ENCODE results near the gene SLC35F1.

The SLC35F1 gene

DNA sequence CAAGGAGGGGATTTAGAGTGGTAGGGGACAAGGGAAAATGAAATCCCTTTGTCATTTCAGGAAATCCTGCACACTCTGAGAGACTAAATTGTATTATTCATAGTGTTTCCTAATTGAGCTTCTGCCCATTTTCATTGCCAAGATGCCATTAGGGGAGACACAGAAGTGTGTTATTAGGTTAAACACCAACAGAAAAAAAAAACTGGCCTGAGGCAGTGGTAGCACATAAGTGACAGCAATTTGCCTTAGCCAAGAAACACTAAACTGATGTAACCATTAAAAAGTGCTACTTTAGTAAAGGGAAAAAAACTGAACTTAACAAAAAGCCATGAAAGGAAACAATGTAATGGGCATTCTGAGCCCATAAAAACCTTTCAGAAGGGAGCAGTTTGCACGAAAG is 370.6 kb downstream of the SLC35F1 start:
- no peak for DNase-seq (ENCODE audit: low spot score)

DNA sequence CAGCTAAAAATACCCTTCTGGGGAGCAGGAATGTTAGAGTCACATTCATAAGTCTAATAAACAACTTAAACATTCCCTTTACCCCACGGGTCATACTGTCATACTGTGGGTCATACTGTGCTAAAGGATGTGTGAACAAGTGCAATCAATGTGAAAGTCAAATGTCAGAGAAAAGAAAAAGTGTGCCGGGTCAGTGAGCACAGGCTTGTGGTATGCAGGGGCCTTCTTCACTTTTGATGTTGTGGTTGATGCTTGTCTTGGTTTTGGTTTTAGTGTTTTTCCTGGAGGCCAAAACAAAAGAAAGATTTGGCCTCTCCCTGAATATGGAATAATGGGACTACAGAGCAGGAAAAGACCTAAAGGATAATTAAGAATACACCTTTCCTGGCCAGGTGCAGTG is 373.1 kb downstream of the SLC35F1 start:
- no peak for DNase-seq (ENCODE audit: low spot score)

- DNase-seq (ENCODE audit: low spot score) = no peak
These were observed 374.2 kb downstream of the SLC35F1 start for GRCh38 chr6:118281291-118281690.

GRCh38 chr6:118283766-118284165 is 376.7 kb downstream of the SLC35F1 start:
- no peak for DNase-seq (ENCODE audit: low spot score)

DNA sequence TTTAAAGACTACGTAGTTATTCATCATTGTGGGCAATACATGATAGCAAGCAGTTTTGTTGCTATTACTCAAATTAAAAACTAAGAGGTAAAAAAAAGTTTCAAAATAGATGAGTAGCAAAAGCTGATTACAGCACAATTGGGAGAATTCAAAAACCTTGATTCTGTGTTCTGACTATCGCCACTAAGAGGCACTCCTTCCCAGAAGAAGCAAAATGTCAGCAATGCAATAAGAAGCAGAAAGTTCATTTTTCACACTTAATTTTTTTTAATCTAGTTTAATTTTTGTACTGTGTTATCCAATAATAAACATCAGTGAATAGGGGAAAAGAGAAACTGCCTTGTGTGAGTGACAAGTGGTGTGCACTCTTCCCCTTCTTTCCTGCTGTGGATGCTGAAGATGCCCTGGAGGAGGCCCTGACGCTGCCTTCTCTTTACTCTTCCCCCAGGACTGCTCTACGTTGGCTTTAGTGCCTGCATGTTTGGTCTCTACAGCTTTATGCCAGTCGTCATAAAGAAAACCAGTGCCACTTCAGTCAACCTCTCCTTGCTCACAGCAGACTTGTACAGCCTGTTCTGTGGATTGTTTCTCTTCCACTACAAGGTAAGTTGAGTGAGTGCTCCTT is 377.8 kb downstream of the SLC35F1 start:
- no peak for DNase-seq (ENCODE audit: low spot score)

- no peak for DNase-seq (ENCODE audit: low spot score)
These were observed 378.7 kb downstream of the SLC35F1 start for GRCh38 chr6:118285791-118286190.

- no peak for DNase-seq (ENCODE audit: low spot score)
These were observed 381.5 kb downstream of the SLC35F1 start for GRCh38 chr6:118288355-118289124.

DNA sequence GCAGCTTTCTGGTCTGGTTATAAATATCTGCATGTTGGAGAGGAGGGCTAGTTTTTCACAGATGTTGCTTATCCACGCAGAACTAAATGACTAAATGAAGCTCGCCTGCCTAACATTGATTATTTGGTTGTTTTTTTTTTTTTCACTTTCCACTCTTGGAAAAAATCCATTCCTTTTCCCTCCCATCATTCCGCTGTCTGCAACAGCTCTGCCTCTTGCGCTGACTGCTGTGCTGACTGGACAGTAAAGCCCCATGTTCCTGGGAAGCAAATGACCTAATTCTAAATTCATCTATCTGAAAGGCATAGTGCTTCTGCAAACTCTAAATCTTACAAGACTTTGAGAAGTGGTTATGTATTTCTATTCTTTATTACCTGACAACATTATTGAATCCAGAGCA is 385.5 kb downstream of the SLC35F1 start:
- DNase-seq (ENCODE audit: low spot score) = no peak

DNA sequence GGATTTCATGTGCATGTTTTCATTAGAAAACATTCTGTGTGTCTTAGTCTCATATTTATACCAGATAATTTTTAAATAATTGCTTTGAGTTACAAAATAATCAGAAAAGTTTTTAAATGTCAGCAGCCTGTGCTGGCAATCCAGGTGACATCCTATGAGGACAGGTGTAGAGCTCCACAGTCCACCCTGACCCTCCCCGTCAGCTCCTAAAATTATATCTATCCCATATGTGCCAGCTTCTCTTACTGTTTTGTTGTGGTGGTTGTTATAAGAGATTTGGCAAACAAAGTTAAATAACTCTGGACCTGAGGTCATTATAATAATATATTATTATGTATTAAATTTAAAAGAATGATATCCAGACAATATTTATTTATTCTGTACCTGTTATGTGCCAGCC is 387.8 kb downstream of the SLC35F1 start:
- no peak for DNase-seq (ENCODE audit: low spot score)

DNA sequence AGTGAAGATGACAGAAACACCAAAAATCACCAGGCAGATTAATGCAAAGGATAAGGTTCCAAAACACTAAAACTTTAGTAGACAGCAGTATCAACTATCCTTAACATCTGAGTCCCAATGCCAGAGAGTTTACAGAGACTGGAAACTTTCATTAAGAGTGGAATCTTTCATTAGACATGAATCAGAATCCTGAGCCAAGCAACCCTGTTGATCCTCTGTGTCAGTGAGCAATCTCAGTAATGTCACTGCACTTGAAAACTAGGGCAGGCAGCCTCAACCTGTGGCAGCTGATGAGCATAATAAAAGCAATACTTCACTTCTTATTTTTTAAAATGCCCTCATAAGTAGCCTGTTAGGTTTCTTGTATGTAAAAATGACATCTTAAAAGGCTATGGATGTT is 388.3 kb downstream of the SLC35F1 start:
- no peak for DNase-seq (ENCODE audit: low spot score)

DNA sequence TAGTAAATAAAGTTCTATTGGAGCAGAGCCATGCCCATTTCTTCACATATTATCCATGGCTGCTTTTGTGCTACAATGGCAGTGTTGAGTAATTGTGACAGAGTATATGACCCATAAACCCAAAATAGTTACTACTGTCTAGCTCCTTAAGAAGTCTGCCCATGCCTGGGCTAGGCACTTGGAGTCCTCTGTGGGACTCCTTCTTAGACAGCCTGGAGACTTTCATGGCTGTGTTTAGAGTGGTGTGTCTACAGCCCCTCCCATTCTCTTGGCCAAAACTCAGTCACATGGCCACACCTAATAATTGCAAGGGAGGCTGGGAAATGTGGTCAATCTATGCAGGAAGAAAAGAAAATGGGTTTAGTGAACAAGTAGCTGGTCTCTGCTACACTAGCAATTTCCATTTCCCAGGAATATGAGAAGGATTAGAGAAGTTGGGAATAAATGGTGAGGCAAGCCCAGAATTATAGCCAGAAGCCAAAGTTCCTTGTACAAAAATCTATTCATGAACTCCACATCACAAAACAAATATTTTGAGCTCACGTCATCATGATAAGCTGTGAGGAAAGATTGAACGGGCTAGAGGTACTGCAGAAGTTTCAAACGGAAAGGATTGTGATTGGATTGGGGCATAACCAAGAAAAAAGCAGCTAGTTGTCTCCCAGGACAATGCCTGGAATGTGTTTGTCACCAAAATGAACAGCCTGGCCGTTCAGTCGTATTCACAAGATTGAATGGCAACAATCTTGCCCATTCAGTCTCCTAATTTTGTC is 389.3 kb downstream of the SLC35F1 start:
- no peak for DNase-seq (ENCODE audit: low spot score)

DNA sequence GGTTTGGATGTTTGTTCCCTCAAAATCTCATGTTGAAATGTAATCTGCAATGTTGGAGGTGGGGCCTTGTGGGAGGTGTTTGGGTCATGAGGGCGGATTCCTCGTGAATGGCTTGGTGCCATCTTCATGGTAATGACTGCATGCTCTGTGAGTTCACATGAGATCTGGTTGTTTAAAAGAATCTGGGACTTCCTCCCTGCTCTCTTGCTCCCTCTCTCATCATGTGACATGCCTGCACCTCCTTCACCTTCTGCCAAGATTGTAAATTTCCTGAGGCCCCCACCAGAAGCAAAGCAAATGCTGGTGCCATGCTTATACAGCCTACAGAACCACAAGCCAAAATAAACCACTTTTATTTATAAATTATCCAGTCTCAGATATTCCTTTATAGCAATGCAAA is 390.8 kb downstream of the SLC35F1 start:
- DNase-seq (ENCODE audit: low spot score) = no peak

- DNase-seq (ENCODE audit: low spot score) = no peak
These were observed 391.7 kb downstream of the SLC35F1 start for GRCh38 chr6:118298476-118299427.

GRCh38 chr6:118299457-118299856 is 392.4 kb downstream of the SLC35F1 start:
- DNase-seq (ENCODE audit: low spot score) = no peak

DNA sequence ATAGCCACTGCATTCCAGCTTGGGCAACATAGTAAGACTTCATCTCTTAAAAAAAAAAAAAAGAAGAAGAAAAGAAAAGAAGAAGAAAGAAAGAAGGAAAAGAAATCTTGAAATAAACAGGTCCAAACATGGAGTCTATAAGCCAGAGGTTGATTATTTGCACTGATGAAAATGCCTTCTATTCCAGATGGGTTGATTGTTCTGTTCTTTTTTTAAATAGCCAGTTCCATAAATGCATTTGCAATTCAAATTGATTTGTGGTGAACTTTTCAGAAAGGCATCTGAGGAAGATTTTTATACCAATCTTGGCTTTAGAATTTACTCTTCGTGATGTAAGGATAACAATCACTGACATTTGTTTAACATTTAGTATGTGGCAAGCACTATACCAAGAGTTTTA is 397.3 kb downstream of the SLC35F1 start:
- DNase-seq (ENCODE audit: low spot score) = no peak

DNA sequence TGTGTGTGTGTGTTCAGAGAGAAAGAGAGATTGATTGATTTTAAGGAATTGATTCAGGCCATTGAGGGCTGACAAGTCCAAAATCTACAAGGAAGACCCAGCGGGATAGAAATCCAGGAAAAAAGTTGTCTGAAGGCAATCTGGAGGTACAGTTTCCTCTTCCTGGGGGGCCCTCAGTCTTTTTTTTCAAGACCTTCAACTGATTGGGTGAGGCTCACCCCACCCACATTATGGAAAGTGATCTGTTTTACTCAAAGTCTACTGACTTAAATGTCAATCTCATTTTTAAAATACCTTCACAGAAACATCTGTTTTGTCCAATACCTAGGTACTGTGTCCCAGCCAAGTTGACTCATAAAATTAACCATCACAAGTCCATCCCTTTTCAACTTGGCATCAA is 398.0 kb downstream of the SLC35F1 start:
- no peak for DNase-seq (ENCODE audit: low spot score)

- DNase-seq (ENCODE audit: low spot score) = no peak
These were observed 399.6 kb downstream of the SLC35F1 start for GRCh38 chr6:118306392-118307238.

GRCh38 chr6:118307581-118307980 is 400.5 kb downstream of the SLC35F1 start:
- DNase-seq (ENCODE audit: low spot score) = no peak

GRCh38 chr6:118309337-118310093 is 402.5 kb downstream of the SLC35F1 start:
- no peak for DNase-seq (ENCODE audit: low spot score)

- DNase-seq (ENCODE audit: low spot score) = no peak
These were observed 406.1 kb downstream of the SLC35F1 start for GRCh38 chr6:118313208-118313607.
